ENCODE measurements around the gene TBXAS1.

- TF ChIP-seq BHLHE40 (IDR thresholded peaks at IDR 0.05; ENCODE audit: borderline replicate concordance) = no peak
- TF ChIP-seq SUZ12 (IDR thresholded peaks at IDR 0.05) = no peak
- TF ChIP-seq ARNT (IDR thresholded peaks at IDR 0.05) = no peak
- no peak for TF ChIP-seq L3MBTL2 (conservative IDR thresholded peaks at IDR 0.05)
- no peak for TF ChIP-seq ZNF384 (IDR thresholded peaks at IDR 0.05)
- TF ChIP-seq CTBP1 (IDR thresholded peaks at IDR 0.05; ENCODE audit: borderline replicate concordance) = no peak
- no peak for TF ChIP-seq SP1 (IDR thresholded peaks at IDR 0.05)
- no peak for TF ChIP-seq HDGF (IDR thresholded peaks at IDR 0.05; ENCODE audit: borderline replicate concordance)
- no peak for TF ChIP-seq FOXA1 (IDR thresholded peaks at IDR 0.05)
- no peak for TF ChIP-seq FOXM1 (IDR thresholded peaks at IDR 0.05; ENCODE audit: borderline replicate concordance)
Measured at GRCh38 chr7:140019172-140019571, 190.1 kb downstream of the TBXAS1 start.

All from HEK293T (cell line).